Ecto neural progenitor cell (in vitro differentiated cells): Measurements from ENCODE around the gene ADGRB3.

Experiments
- DNase-seq: peaks from one replicate; pipeline ENCODE4 v3.0.0-alpha.2; 2018; ENCODE audit warnings: low spot score

ADGRB3 gene

GRCh38 chr6:68709091-68709490 is 74.0 kb downstream of the ADGRB3 start:
- no peak for DNase-seq

- no peak for DNase-seq
Observed at GRCh38 chr6:68709882-68710281, 74.8 kb downstream of the ADGRB3 start.

GRCh38 chr6:68710496-68710895 is 75.4 kb downstream of the ADGRB3 start:
- no peak for DNase-seq

- no peak for DNase-seq
Observed at GRCh38 chr6:68710916-68711315, 75.8 kb downstream of the ADGRB3 start.

GRCh38 chr6:68711386-68712000 is 76.4 kb downstream of the ADGRB3 start:
- no peak for DNase-seq

- DNase-seq = no peak
Observed at GRCh38 chr6:68716620-68717019, 81.5 kb downstream of the ADGRB3 start.

GRCh38 chr6:68718385-68719073 is 83.4 kb downstream of the ADGRB3 start:
- DNase-seq = no peak

GRCh38 chr6:68719761-68720160 is 84.7 kb downstream of the ADGRB3 start:
- DNase-seq = no peak

GRCh38 chr6:68722891-68723527 is 87.9 kb downstream of the ADGRB3 start:
- no peak for DNase-seq

- DNase-seq = no peak
Observed at GRCh38 chr6:68724060-68724459, 89.0 kb downstream of the ADGRB3 start.

- DNase-seq = no peak
Observed at GRCh38 chr6:68726337-68726736, 91.3 kb downstream of the ADGRB3 start.

- DNase-seq = no peak
Observed at GRCh38 chr6:68726992-68727391, 91.9 kb downstream of the ADGRB3 start.

- no peak for DNase-seq
Observed at GRCh38 chr6:68727699-68728098, 92.6 kb downstream of the ADGRB3 start.

GRCh38 chr6:68728159-68728979 is 93.3 kb downstream of the ADGRB3 start:
- DNase-seq = no peak

- no peak for DNase-seq
Observed at GRCh38 chr6:68729377-68729903, 94.4 kb downstream of the ADGRB3 start.

GRCh38 chr6:68730291-68731054 is 95.4 kb downstream of the ADGRB3 start:
- no peak for DNase-seq

GRCh38 chr6:68732423-68732822 is 97.3 kb downstream of the ADGRB3 start:
- no peak for DNase-seq

GRCh38 chr6:68735866-68736265 is 100.8 kb downstream of the ADGRB3 start:
- DNase-seq = no peak

GRCh38 chr6:68737061-68737460 is 102.0 kb downstream of the ADGRB3 start:
- no peak for DNase-seq

- DNase-seq = no peak
Observed at GRCh38 chr6:68738039-68738438, 103.0 kb downstream of the ADGRB3 start.

- DNase-seq = no peak
Observed at GRCh38 chr6:68740828-68741500, 105.9 kb downstream of the ADGRB3 start.
